ENCODE measurements around the gene TCF4. TPM values are rescaled to one million over a fixed set of nuclear protein-coding genes. Genes with fewer than 3 reads are reported as not detected.

Gene TCF4
- total and polyA plus RNA-seq, 2 experiments from 2014 or later, result 77.7 to 89.2 TPM

DNA sequence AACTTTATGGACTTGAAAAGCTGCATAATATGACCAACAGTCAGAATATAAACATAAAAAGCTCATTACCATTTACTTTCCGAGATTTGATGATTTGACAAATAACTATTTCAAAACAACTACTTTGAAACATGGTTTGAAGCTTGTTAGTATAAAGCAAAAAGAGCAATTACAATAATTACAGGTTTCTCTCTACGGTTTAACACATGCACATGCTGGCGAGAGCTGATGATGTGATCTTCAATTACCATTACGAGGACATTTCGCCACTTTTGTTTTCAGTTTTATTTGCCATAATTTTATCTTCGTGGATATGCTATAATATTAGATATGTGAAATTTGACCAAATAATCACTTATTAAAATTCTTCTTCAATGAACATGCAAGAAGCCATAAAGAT is 270.1 kb downstream of the TCF4 start:
- peaks cover 41% of the 10 kb centered on the region for H3K79me2 ChIP-seq (replicated peaks; ENCODE audit: insufficient read depth)
- H3K27ac ChIP-seq (ENCODE audit: low read depth), result no peak overlapping the region
- no peak overlapping the region; the same call in 1 of the 2 replicates for H3K27ac Mint-ChIP-seq
- H3F3A ChIP-seq (replicated peaks; ENCODE audit: low read depth), result no peaks in the 10 kb centered on the region
- H3K27me3 ChIP-seq (ENCODE audit: insufficient read depth), result no peaks in the 10 kb centered on the region
- H3K9me3 Mint-ChIP-seq, result no peaks in the 10 kb centered on the region
- H3K4me1 ChIP-seq (ENCODE audit: insufficient read depth), result peaks cover 72% of the 10 kb centered on the region
- peaks cover 73% of the 10 kb centered on the region for H3K4me1 Mint-ChIP-seq
- ATAC-seq (no peak), DNase-seq (ENCODE audit: low spot score) (no peak)
- H3K36me3 ChIP-seq (ENCODE audit: insufficient read depth), result no peaks in the 10 kb centered on the region
- H3K36me3 Mint-ChIP-seq (ENCODE audit: low read depth), result no peaks in the 10 kb centered on the region
- TF ChIP-seq, protein P1, sequence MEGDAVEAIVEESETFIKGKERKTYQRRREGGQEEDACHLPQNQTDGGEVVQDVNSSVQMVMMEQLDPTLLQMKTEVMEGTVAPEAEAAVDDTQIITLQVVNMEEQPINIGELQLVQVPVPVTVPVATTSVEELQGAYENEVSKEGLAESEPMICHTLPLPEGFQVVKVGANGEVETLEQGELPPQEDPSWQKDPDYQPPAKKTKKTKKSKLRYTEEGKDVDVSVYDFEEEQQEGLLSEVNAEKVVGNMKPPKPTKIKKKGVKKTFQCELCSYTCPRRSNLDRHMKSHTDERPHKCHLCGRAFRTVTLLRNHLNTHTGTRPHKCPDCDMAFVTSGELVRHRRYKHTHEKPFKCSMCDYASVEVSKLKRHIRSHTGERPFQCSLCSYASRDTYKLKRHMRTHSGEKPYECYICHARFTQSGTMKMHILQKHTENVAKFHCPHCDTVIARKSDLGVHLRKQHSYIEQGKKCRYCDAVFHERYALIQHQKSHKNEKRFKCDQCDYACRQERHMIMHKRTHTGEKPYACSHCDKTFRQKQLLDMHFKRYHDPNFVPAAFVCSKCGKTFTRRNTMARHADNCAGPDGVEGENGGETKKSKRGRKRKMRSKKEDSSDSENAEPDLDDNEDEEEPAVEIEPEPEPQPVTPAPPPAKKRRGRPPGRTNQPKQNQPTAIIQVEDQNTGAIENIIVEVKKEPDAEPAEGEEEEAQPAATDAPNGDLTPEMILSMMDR (conservative IDR thresholded peaks at IDR 0.05; ENCODE audit: low read depth in 2 of 2), result no peak
- no peak for TF ChIP-seq CREB1 (CRISPR knock-in tag; IDR thresholded peaks at IDR 0.05; ENCODE audit: low read depth)
- TF ChIP-seq EZH2 (IDR thresholded peaks at IDR 0.05; ENCODE audit: low read depth, unreplicated experiment), result no peak
- TF ChIP-seq JUNB (IDR thresholded peaks at IDR 0.05; ENCODE audit: unreplicated experiment), result no peak
- no peak for TF ChIP-seq NANOG (IDR thresholded peaks at IDR 0.05; ENCODE audit: borderline replicate concordance)
- TF ChIP-seq, protein P2, sequence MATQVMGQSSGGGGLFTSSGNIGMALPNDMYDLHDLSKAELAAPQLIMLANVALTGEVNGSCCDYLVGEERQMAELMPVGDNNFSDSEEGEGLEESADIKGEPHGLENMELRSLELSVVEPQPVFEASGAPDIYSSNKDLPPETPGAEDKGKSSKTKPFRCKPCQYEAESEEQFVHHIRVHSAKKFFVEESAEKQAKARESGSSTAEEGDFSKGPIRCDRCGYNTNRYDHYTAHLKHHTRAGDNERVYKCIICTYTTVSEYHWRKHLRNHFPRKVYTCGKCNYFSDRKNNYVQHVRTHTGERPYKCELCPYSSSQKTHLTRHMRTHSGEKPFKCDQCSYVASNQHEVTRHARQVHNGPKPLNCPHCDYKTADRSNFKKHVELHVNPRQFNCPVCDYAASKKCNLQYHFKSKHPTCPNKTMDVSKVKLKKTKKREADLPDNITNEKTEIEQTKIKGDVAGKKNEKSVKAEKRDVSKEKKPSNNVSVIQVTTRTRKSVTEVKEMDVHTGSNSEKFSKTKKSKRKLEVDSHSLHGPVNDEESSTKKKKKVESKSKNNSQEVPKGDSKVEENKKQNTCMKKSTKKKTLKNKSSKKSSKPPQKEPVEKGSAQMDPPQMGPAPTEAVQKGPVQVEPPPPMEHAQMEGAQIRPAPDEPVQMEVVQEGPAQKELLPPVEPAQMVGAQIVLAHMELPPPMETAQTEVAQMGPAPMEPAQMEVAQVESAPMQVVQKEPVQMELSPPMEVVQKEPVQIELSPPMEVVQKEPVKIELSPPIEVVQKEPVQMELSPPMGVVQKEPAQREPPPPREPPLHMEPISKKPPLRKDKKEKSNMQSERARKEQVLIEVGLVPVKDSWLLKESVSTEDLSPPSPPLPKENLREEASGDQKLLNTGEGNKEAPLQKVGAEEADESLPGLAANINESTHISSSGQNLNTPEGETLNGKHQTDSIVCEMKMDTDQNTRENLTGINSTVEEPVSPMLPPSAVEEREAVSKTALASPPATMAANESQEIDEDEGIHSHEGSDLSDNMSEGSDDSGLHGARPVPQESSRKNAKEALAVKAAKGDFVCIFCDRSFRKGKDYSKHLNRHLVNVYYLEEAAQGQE (IDR thresholded peaks at IDR 0.05; ENCODE audit: unreplicated experiment), result no peak
- no peak overlapping the region for H3K4me3 Mint-ChIP-seq
- 0 out of 2 replicates have a peak, but pooled peaks cover 3% of the 10 kb centered on the region for H4K20me1 ChIP-seq (replicated peaks; ENCODE audit: insufficient read depth)
- peaks cover 3% of the 10 kb centered on the region for H3K27me3 Mint-ChIP-seq (ENCODE audit: insufficient read depth, low read depth, poor library complexity)
- H3K4me3 ChIP-seq, result no peak overlapping the region
- no peak overlapping the region for H2AFZ ChIP-seq
- H3K9me2 ChIP-seq (ENCODE audit: insufficient read depth), result no peaks in the 10 kb centered on the region
- no peak overlapping the region for H3K4me2 ChIP-seq

DNA sequence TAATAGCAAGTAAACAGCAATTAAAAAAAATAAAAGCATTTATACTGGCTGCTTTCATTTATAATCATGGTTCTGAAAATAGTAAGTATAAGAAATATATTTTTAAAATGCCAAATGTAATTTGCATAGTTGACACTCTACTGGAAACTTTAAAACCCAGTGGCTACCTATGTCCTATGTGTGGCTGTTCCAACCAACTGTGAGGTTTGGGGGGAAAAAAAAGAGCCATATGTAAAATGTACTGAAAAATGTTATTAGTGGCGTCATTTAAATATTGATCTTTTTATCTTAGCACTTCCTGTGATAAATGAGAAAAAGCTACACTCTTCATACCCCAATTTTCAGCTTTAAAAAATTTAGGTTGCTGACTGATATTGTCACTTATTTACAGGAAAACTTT is 270.7 kb downstream of the TCF4 start:
- H3K36me3 Mint-ChIP-seq (ENCODE audit: low read depth), result no peaks in the 10 kb centered on the region
- H3K4me1 ChIP-seq (ENCODE audit: insufficient read depth), result peaks cover 75% of the 10 kb centered on the region
- H3K4me2 ChIP-seq, result no peak overlapping the region
- no peak overlapping the region for H3K27ac ChIP-seq (ENCODE audit: low read depth)
- no peaks in the 10 kb centered on the region for H3K27me3 ChIP-seq (ENCODE audit: insufficient read depth)
- H4K20me1 ChIP-seq (replicated peaks; ENCODE audit: insufficient read depth), result no peaks in the 10 kb centered on the region
- no peaks in the 10 kb centered on the region for H3K9me2 ChIP-seq (ENCODE audit: insufficient read depth)
- H3K27me3 Mint-ChIP-seq (ENCODE audit: insufficient read depth, low read depth, poor library complexity), result peaks cover 3% of the 10 kb centered on the region
- H3K36me3 ChIP-seq (ENCODE audit: insufficient read depth), result no peaks in the 10 kb centered on the region
- no peak overlapping the region for H3K4me3 ChIP-seq
- no peak overlapping the region for H3K4me3 Mint-ChIP-seq
- no peak overlapping the region for H2AFZ ChIP-seq
- H3K4me1 Mint-ChIP-seq, result peaks cover 75% of the 10 kb centered on the region
- no peak for DNase-seq (ENCODE audit: low spot score)
- no peaks in the 10 kb centered on the region for H3K9me3 Mint-ChIP-seq
- no peaks in the 10 kb centered on the region for H3F3A ChIP-seq (replicated peaks; ENCODE audit: low read depth)
- ATAC-seq, result no peak
- no peak overlapping the region for H3K27ac Mint-ChIP-seq
- peaks cover 47% of the 10 kb centered on the region for H3K79me2 ChIP-seq (replicated peaks; ENCODE audit: insufficient read depth)
- TF ChIP-seq ZNF331 (CRISPR knock-in tag; IDR thresholded peaks at IDR 0.05; ENCODE audit: low read depth) (no peak), STAT1 (IDR thresholded peaks at IDR 0.05; ENCODE audit: unreplicated experiment) (no peak), ZNF114 (CRISPR knock-in tag; IDR thresholded peaks at IDR 0.05) (no peak), CREB1 (CRISPR knock-in tag; IDR thresholded peaks at IDR 0.05; ENCODE audit: low read depth) (no peak)
- TF ChIP-seq, protein P3, sequence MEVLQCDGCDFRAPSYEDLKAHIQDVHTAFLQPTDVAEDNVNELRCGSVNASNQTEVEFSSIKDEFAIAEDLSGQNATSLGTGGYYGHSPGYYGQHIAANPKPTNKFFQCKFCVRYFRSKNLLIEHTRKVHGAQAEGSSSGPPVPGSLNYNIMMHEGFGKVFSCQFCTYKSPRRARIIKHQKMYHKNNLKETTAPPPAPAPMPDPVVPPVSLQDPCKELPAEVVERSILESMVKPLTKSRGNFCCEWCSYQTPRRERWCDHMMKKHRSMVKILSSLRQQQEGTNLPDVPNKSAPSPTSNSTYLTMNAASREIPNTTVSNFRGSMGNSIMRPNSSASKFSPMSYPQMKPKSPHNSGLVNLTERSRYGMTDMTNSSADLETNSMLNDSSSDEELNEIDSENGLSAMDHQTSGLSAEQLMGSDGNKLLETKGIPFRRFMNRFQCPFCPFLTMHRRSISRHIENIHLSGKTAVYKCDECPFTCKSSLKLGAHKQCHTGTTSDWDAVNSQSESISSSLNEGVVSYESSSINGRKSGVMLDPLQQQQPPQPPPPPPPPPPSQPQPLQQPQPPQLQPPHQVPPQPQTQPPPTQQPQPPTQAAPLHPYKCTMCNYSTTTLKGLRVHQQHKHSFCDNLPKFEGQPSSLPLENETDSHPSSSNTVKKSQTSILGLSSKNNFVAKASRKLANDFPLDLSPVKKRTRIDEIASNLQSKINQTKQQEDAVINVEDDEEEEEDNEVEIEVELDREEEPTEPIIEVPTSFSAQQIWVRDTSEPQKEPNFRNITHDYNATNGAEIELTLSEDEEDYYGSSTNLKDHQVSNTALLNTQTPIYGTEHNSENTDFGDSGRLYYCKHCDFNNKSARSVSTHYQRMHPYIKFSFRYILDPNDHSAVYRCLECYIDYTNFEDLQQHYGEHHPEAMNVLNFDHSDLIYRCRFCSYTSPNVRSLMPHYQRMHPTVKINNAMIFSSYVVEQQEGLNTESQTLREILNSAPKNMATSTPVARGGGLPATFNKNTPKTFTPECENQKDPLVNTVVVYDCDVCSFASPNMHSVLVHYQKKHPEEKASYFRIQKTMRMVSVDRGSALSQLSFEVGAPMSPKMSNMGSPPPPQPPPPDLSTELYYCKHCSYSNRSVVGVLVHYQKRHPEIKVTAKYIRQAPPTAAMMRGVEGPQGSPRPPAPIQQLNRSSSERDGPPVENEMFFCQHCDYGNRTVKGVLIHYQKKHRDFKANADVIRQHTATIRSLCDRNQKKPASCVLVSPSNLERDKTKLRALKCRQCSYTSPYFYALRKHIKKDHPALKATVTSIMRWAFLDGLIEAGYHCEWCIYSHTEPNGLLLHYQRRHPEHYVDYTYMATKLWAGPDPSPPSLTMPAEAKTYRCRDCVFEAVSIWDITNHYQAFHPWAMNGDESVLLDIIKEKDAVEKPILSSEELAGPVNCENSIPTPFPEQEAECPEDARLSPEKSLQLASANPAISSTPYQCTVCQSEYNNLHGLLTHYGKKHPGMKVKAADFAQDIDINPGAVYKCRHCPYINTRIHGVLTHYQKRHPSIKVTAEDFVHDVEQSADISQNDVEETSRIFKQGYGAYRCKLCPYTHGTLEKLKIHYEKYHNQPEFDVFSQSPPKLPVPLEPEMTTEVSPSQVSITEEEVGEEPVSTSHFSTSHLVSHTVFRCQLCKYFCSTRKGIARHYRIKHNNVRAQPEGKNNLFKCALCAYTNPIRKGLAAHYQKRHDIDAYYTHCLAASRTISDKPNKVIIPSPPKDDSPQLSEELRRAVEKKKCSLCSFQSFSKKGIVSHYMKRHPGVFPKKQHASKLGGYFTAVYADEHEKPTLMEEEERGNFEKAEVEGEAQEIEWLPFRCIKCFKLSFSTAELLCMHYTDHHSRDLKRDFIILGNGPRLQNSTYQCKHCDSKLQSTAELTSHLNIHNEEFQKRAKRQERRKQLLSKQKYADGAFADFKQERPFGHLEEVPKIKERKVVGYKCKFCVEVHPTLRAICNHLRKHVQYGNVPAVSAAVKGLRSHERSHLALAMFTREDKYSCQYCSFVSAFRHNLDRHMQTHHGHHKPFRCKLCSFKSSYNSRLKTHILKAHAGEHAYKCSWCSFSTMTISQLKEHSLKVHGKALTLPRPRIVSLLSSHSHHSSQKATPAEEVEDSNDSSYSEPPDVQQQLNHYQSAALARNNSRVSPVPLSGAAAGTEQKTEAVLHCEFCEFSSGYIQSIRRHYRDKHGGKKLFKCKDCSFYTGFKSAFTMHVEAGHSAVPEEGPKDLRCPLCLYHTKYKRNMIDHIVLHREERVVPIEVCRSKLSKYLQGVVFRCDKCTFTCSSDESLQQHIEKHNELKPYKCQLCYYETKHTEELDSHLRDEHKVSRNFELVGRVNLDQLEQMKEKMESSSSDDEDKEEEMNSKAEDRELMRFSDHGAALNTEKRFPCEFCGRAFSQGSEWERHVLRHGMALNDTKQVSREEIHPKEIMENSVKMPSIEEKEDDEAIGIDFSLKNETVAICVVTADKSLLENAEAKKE (CRISPR knock-in tag; IDR thresholded peaks at IDR 0.05), result no peak

All from GM23338 (cell line).